ENCODE measurements around the gene FBLN2. TPM values are rescaled to one million over a fixed set of nuclear protein-coding genes. Genes with fewer than 3 reads are reported as not detected.

The FBLN2 gene
- total RNA-seq, 1 experiment from 2014 or later = 0.11 TPM

DNA sequence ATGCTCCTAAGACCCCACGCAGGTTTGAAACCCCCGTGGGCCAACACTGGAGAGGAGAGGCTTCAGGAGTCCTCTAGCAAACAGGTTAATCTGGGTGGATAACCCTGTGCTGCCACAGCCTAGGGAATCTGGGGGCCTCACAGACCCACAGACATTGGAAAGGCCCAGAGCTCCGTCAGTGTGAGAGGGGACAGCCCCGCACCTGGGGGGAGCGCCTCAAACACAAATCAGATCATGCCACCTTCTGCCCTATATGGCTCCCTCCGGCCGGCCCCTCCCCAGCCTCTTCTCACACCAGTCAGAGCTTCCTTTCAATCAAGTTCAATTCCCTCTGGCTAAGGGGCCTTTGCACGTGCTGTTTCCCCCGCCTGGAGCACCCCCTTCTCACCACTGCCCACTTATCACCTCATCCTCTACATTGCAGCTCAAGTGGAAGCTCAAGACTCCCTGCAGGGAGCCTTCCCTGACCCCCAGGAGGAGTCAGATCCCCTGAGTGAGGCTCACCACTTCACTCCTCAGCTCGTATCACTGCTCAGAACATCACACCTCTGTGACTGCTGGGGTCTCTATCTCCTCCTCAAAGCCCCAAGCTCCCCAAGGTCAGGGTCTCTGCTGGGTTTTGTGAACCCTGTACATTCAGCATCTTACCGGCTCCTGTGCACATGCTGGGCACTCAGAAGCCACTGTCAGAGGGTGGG lies 24.1 kb downstream of the FBLN2 start:
- H3K9ac ChIP-seq (ENCODE audit: low read length) = no peak overlapping the region
- no peak overlapping the region for H3K4me3 ChIP-seq (ENCODE audit: low read length)
- no peak overlapping the region for H3K4me2 ChIP-seq (ENCODE audit: low read length)
- no peak for TF ChIP-seq EZH2phosphoT487 (IDR thresholded peaks at IDR 0.05; ENCODE audit: borderline replicate concordance, low read length)
- no peak for TF ChIP-seq EZH2 (IDR thresholded peaks at IDR 0.05; ENCODE audit: low read length, unreplicated experiment)
- TF ChIP-seq, protein P1, sequence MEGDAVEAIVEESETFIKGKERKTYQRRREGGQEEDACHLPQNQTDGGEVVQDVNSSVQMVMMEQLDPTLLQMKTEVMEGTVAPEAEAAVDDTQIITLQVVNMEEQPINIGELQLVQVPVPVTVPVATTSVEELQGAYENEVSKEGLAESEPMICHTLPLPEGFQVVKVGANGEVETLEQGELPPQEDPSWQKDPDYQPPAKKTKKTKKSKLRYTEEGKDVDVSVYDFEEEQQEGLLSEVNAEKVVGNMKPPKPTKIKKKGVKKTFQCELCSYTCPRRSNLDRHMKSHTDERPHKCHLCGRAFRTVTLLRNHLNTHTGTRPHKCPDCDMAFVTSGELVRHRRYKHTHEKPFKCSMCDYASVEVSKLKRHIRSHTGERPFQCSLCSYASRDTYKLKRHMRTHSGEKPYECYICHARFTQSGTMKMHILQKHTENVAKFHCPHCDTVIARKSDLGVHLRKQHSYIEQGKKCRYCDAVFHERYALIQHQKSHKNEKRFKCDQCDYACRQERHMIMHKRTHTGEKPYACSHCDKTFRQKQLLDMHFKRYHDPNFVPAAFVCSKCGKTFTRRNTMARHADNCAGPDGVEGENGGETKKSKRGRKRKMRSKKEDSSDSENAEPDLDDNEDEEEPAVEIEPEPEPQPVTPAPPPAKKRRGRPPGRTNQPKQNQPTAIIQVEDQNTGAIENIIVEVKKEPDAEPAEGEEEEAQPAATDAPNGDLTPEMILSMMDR (conservative IDR thresholded peaks at IDR 0.05; ENCODE audit: low read depth, low read length) = no peak
- no peaks in the 10 kb centered on the region for H3K79me2 ChIP-seq (ENCODE audit: low read length)
- H3K27me3 ChIP-seq (ENCODE audit: low read length) = no peaks in the 10 kb centered on the region
- no peak overlapping the region for H2AFZ ChIP-seq (ENCODE audit: low read length)
- ChIA-PET POLR2A (ENCODE audit: unreplicated experiment) (no interaction called here), CTCF (no interaction called here)
- H3K36me3 ChIP-seq (ENCODE audit: low read depth, low read length) = no peaks in the 10 kb centered on the region
- no peaks in the 10 kb centered on the region for H4K20me1 ChIP-seq (ENCODE audit: low read length)
- no peak overlapping the region for H3K27ac ChIP-seq (ENCODE audit: low read length)
- no peak for ATAC-seq
- H3F3A ChIP-seq (ENCODE audit: low read length, unreplicated experiment) = no peaks in the 10 kb centered on the region
- no peaks in the 10 kb centered on the region for H3K9me2 ChIP-seq (replicated peaks; ENCODE audit: low read length)
- H3K4me1 ChIP-seq (ENCODE audit: insufficient read depth, low read length) = no peaks in the 10 kb centered on the region
- H3K9me3 ChIP-seq (ENCODE audit: low read length) = no peaks in the 10 kb centered on the region
- no TSS peak for BruUV-seq (replicated peaks)
- intact Hi-C loops (cut with micrococcal nuclease) = no loop called here
- no peak for DNase-seq

DNA sequence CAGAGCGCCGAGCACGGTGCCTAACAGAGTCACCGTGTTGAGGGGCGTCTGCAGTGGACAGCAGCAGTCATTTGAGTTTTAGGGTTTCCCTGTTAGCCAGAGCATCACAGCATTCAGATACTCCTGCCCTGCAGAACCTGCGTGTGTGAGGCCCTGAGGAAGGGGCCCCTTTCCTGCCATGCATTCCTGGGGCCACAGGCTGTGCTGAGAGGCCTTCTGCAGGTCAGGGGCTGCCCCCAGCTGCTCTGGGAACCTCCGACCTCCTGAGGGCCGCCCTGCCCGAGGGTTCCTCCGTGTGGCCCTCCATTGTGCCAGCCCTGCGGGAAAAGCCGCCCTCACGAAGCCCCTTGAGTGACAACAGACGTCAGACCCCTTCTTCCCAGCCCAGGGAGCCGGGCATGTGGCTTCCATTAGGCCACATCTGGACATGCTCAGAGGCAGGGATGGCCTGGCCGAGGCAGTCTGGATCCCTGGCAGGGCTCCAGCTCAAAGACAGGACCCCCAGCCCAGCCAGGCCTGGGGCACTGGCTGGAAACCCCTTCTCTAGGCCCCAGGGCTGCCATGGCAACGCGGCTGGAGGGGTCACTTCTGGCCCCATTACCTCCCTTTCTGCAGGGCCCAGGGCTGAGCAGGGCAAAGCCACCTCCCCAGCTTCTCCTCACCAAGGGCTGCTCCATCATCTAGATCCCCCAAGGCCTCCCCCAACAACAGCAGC lies 25.3 kb downstream of the FBLN2 start:
- ChIA-PET CTCF (interaction anchor here (0.6 kb wide), 2 partner anchors 35 to 74 kb away, joined by 3 to 6 read pairs; no protein-coding TSS in a partner anchor), POLR2A (ENCODE audit: unreplicated experiment) (no interaction called here)
- no peaks in the 10 kb centered on the region for H3K79me2 ChIP-seq (ENCODE audit: low read length)
- H3K4me1 ChIP-seq (ENCODE audit: insufficient read depth, low read length) = no peaks in the 10 kb centered on the region
- H3K9me3 ChIP-seq (ENCODE audit: low read length) = no peaks in the 10 kb centered on the region
- no peaks in the 10 kb centered on the region for H3K9me2 ChIP-seq (replicated peaks; ENCODE audit: low read length)
- no peak overlapping the region for H3K4me3 ChIP-seq (ENCODE audit: low read length)
- H4K20me1 ChIP-seq (ENCODE audit: low read length) = no peaks in the 10 kb centered on the region
- ATAC-seq (no peak), DNase-seq (no peak)
- H3K36me3 ChIP-seq (ENCODE audit: low read depth, low read length) = no peaks in the 10 kb centered on the region
- no peak overlapping the region for H3K9ac ChIP-seq (ENCODE audit: low read length)
- H3K4me2 ChIP-seq (ENCODE audit: low read length) = no peak overlapping the region
- H3K27ac ChIP-seq (ENCODE audit: low read length) = no peak overlapping the region
- intact Hi-C loops (cut with micrococcal nuclease) = no loop called here
- H2AFZ ChIP-seq (ENCODE audit: low read length) = no peak overlapping the region
- BruUV-seq (replicated peaks) = no TSS peak
- no peaks in the 10 kb centered on the region for H3F3A ChIP-seq (ENCODE audit: low read length, unreplicated experiment)
- no peaks in the 10 kb centered on the region for H3K27me3 ChIP-seq (ENCODE audit: low read length)
- TF ChIP-seq, protein P1 (conservative IDR thresholded peaks at IDR 0.05; ENCODE audit: low read depth, low read length) = no peak
- TF ChIP-seq EZH2 (IDR thresholded peaks at IDR 0.05; ENCODE audit: low read length, unreplicated experiment) (no peak), EZH2phosphoT487 (IDR thresholded peaks at IDR 0.05; ENCODE audit: borderline replicate concordance, low read length) (no peak)

Measured in PC-3 (cell line).